GM12892 (cell line): ENCODE measurements around the gene SS18L1.

Source experiments
- DNase-seq: peaks from one replicate; pipeline ENCODE4 v3.0.0; 2011; ENCODE audit not compliant: insufficient read length
- FAIRE-seq: peaks from 2 replicates; lab custom pipeline; 2011; peaks lifted over from hg19 to GRCh38; lab: Jason Lieb, UNC
- POLR2A ChIP-seq: IDR thresholded peaks from 2 replicates; pipeline ENCODE4 v1.6.1; 2011; ENCODE audit warnings: low read depth, low read length, control low read depth
- POLR2AphosphoS5 ChIP-seq: IDR thresholded peaks from 2 replicates; pipeline ENCODE4 v1.6.1; 2011; ENCODE audit warnings: low read depth, low read length, control low read depth
- TAF1 ChIP-seq: IDR thresholded peaks from 2 replicates; pipeline ENCODE4 v1.6.1; 2011; ENCODE audit warnings: low read depth, mild to moderate bottlenecking, control low read depth, low read length, borderline replicate concordance

The SS18L1 gene

DNA sequence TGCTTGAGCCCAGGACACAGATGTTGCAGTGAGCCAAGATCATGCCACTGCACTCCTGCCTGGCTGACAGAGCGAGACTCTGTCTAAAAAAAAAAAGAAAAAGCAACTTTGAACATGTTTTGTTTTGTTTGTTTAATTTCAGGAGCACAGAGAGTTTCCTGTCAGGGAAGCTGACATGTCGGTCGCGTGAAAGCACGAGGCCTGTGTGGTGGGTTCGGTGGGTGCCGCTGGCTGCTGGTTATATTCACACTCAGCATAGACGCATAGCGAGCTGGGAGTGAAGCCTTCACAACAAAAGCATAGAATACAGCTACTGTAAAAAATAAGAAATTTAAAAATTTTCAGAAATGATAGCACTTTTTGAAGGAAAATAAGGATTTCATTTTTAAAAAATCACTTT lies 53.7 kb downstream of the SS18L1 start:
- DNase-seq (no peak), FAIRE-seq (no peak)
- TF ChIP-seq POLR2AphosphoS5 (no peak), TAF1 (no peak), POLR2A (no peak)

DNA sequence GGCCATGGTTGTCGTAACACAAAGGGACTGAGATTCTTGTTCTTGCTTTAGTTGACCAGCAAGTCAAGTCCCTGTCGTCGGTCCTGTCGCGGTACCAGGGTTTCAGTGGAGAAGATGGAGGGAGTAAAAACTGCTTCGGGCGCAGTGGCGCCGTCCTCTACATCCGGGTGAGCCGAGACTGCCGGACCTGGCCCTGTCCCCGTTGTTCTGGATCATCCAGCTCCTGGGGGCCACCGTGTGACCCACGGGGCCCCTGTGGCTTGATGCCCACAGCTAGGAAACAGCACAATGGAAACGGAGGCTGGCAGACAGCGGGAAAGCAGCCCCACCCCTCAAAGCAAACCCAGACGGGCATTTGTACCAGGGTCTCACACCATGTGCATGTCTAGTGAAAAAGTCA lies 54.2 kb downstream of the SS18L1 start:
- FAIRE-seq (no peak), DNase-seq (no peak)
- TF ChIP-seq POLR2A (no peak), TAF1 (no peak), POLR2AphosphoS5 (no peak)

DNA sequence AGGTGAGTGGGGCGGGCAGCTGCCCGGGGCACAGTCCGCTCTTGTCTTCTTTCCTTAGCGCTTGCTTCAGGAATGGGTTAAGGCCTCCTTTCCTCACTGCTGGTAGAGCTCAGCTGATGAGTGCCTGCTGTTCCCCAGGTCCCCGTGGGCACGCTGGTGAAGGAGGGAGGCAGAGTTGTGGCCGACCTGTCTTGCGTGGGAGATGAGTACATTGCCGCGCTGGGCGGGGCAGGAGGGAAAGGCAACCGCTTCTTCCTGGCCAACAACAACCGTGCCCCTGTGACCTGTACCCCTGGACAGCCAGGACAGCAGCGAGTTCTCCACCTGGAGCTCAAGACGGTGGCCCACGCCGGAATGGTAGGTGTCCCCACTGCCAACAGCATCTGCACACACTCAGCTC lies 54.9 kb downstream of the SS18L1 start:
- FAIRE-seq (no peak), DNase-seq (no peak)
- no peak for TF ChIP-seq POLR2AphosphoS5
- TF ChIP-seq POLR2A = no peak
- TF ChIP-seq TAF1 = no peak

DNA sequence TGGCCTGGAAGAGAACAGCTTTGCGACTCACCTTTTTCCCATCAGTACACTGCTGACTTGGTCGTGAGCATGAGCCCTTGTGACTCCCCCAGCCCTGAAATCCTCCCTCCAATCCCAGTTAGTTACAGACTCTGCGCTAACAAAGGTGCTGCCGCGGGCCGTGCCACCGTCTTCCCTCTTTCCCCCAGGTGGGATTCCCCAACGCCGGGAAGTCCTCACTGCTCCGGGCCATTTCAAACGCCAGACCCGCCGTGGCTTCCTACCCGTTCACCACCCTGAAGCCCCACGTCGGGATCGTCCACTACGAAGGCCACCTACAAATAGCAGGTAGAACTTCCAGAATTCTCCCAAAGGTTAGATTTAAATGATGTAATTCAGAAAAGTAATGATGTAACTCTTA lies 55.4 kb downstream of the SS18L1 start:
- no peak for DNase-seq
- no peak for FAIRE-seq
- no peak for TF ChIP-seq TAF1

DNA sequence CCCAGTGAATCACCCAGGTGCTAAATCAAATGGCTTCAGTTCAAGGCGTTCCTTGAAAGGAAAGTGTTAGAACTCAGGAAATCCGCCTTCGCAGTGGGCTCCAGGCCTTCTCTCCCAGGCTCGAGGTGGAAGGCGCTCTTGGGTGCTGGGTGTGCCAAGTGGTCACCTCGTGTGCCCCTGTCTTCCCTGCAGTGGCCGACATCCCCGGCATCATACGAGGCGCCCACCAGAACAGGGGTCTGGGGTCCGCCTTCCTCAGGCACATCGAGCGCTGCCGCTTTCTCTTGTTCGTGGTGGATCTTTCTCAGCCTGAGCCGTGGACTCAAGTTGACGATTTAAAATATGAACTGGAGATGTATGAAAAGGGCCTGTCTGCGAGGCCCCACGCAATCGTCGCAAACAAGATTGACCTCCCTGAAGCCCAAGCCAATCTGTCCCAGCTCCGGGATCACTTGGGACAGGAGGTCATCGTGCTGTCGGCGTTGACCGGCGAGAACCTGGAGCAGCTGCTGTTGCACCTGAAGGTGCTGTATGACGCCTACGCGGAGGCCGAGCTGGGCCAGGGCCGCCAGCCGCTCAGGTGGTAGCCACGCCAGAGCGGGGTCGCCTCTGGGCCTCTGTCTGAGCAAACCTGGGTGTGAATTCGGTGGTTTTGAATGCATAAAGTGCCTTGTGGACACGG lies 57.1 kb downstream of the SS18L1 start:
- no peak for FAIRE-seq
- no peak for DNase-seq
- TF ChIP-seq POLR2AphosphoS5 = no peak
- no peak for TF ChIP-seq POLR2A
- no peak for TF ChIP-seq TAF1

DNA sequence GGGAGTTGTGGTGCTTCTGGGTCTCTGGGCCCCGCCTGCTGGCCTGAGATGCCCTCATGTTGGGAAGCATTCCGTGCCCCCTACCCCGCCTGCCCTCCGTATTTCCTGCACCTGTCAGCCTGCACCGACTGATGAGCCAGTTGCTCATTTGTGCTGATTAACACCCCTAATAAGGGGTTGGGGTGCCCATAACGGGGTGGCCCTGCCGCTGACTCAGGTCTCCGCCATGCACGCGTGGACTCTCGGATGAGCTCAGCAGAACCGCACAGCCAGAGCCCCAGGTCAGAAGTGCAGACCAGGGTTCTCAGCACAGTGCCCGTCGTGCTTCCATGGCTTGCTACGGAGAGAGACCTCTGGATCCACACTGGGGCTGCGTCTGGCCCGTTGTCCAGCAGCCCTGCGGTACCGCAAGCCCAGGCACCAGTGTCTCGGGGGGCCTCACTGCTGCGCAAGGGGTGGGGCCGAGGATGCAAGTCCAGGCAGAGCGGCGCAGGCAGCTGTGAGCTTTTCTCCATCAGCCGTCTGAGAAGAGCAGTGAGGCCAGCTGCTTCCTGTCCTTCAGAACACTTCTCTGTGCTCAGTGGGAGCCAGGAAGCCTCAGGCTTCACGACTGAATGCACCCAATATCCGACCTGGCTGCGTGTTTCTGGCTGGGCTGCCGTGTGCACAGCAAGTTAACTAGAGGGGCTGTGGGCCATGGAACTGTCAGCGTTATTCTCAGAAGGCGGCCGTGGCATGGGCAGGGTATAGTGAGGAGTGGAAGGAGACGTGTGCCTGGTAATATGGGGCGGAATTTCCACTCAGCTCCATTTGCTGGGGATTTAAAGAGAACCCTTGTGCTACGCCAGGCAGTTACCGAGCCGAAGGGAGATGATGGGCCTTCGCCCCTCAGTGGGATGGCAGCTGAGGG lies 57.9 kb downstream of the SS18L1 start:
- TF ChIP-seq POLR2AphosphoS5 (no peak), POLR2A (no peak), TAF1 (no peak)
- DNase-seq = peak; percentile 70
- FAIRE-seq = peak; percentile 56

DNA sequence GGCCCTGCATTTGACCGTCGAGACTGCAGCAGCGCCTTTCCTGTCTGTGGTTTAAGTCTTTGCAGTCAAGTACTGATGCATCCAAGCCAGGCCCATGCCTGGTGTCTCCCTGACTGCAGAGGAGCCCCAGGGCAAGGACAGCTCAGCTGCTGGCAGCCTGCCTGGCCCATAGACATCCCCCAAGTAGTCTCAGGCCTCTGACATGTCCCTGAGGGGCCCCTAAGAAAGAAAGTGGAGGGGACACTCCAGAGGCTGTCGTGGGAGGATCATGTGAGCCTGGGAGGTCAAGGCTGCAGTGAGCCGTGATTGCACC lies 58.5 kb downstream of the SS18L1 start:
- no peak for DNase-seq
- no peak for TF ChIP-seq POLR2A
- TF ChIP-seq TAF1 = no peak
- no peak for TF ChIP-seq POLR2AphosphoS5
- no peak for FAIRE-seq

DNA sequence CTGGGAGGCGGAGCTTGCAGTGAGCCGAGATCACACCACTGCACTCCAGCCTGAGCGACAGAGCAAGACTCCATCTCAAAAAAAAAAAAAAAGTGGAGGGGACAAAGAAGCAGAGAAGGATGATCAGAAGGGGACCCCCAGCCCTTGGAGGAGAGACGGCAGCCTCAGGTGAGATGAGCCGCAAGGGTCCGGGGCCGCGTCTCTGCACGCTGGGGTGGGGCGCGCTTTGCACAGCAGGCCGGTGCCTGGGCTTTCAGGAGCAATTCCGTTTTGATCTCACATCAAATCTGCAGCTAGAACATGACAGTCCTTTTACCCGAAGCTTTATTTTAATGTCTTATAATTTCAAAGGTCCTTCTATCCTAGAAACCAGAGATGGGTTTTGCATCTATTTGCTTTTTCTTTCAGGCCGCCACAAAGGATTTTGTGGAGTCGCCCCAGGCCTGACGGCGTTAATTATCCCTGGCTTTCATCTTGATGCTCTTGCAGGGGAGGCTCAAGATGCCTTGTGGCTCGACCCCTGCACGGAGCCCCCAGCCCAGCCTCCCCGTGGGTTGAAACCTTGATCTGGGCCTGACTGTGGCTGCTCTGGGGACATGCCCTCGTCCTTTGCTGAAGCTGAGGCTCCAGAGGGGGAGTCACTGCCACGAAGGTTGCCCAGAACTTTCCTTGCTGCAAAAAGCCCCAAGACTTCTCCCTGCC lies 59.3 kb downstream of the SS18L1 start:
- no peak for FAIRE-seq
- TF ChIP-seq POLR2A = no peak
- no peak for TF ChIP-seq TAF1
- TF ChIP-seq POLR2AphosphoS5 = no peak
- DNase-seq = no peak

DNA sequence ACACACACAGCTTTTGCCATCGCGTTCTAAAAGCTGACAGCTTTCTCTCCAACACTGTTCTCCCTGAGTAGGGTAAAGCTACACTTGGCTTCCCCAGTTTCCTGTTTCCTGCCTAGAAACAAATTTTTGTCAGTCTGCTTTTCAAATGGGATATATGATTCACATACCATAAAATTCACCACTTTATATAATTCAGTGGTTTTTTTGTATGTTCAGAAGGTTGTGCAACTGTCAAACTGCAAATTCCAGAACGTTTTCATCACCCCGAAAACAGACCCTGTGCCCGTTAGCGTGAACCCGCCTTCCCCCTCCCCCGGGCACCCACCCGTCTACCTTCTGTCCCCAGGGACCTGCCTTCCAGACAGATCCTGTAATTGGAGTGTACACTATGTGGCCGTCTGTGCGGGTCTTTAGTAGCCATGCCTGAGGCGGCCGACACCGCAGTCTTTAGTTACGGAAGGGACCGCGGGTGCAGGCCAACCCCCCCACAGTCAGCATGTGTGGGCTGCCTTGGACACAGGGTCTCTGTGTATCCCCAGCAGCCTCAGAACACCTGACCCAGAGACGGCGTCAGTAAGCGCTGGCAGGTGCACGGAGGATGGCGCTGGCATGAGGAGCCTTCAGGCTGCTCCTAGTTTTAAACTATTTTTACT lies 59.9 kb downstream of the SS18L1 start:
- no peak for FAIRE-seq
- DNase-seq = no peak
- TF ChIP-seq POLR2A (no peak), TAF1 (no peak), POLR2AphosphoS5 (no peak)

DNA sequence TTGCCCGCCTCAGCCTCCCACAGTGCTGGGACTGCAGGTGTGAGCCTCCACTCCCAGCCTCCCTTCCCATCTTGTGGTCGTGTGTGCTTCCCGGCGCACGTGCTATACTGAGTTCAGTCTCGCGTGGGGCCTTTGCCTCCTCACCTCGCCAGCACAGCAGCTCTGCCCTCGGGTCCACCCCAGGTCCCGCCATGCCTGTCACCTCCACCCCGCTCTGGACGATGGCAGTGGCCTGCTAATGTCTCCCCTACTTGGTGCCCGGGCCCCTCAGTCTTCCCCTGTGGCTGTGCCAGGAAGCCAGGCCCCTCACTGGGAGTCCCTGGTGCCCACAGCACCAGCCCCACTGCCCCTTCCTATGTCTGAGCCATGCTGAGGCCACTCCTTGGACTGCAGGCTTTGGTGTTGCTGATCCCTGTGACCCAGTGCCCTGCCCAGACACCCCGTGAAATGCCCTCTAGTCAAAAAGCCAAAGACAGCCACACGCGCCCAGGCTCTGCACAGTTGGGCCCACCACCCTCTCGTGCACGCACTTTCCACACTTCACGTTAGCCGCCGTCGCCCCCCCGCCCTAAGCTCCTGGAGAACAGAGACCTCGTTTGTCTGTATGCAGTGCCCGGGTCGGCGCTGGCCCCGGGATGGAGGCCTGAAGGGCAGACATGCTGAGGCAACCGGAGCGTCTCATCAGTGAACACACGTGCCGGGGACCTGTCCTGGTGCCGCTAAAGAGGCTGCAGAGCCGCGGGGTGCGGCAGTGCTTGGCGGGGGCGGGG lies 62.2 kb downstream of the SS18L1 start:
- FAIRE-seq = no peak
- no peak for TF ChIP-seq POLR2AphosphoS5
- TF ChIP-seq POLR2A = no peak
- no peak for TF ChIP-seq TAF1
- DNase-seq = no peak

DNA sequence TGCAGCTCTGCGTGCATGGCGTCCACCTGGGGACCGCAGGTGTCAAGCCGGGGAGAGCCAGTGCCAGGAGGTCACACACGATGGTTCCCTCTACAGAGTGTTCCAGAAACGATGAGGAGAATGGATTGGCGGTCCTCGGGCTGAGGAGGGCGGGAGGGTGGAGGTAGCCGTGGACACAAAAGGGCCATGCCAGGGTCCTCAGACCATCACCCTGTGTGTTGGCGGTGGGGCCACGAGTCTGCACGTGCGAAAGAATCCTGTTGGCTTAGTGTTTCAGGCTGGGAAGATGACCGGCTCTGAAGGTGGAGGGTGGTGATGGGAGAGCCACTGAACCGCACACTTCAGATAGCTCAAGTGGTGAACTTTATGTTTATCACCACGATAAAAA lies 62.8 kb downstream of the SS18L1 start:
- DNase-seq = no peak
- FAIRE-seq = no peak
- TF ChIP-seq POLR2AphosphoS5 = no peak
- no peak for TF ChIP-seq TAF1
- TF ChIP-seq POLR2A = no peak
